PC-9 (cell line): Measurements from ENCODE around the gene E2F6.

Experiments
- EZH2 ChIP-seq: fragments of 200-600 bp; sonication (generic); IDR thresholded peaks from 2 replicates; pipeline ENCODE4 v1.8.0; 2017; ENCODE audit warnings: antibody characterized with exemption, low read depth
- TF ChIP-seq, protein P1 (sequence below): fragments of 200-600 bp; sonication (generic); conservative IDR thresholded peaks from 2 replicates; pipeline ENCODE4 v1.6.1; 2017; ENCODE audit warnings: mixed run types, antibody characterized with exemption, mild to moderate bottlenecking, moderate library complexity

DNA sequence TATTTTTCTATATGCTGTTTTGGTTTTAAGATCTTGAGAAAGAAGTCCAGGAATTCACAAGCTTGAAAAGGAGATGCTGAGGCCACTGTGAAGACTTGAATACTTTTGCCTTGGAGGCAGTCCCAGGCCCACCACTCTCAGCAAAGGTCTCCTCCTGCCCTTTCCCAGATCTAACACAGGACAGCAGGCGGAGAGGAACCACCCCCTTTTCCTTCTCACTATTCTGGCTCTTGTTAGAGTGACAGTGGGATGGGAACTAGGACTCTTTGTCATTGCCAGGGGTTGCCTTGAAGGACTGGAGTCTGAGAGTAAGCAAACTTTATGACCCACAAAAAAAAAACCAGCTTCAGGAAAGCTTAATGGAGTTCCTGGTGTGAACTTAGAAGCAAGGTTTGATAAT is 54.7 kb downstream of the E2F6 start:
- TF ChIP-seq, protein P1, sequence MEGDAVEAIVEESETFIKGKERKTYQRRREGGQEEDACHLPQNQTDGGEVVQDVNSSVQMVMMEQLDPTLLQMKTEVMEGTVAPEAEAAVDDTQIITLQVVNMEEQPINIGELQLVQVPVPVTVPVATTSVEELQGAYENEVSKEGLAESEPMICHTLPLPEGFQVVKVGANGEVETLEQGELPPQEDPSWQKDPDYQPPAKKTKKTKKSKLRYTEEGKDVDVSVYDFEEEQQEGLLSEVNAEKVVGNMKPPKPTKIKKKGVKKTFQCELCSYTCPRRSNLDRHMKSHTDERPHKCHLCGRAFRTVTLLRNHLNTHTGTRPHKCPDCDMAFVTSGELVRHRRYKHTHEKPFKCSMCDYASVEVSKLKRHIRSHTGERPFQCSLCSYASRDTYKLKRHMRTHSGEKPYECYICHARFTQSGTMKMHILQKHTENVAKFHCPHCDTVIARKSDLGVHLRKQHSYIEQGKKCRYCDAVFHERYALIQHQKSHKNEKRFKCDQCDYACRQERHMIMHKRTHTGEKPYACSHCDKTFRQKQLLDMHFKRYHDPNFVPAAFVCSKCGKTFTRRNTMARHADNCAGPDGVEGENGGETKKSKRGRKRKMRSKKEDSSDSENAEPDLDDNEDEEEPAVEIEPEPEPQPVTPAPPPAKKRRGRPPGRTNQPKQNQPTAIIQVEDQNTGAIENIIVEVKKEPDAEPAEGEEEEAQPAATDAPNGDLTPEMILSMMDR: no peak
- TF ChIP-seq EZH2: no peak
